Erythroblast (primary cell): ENCODE data around the gene CENPS.
"Not testable (repeated sequence)": the region's sequence is repeated elsewhere in the genome, so short reads cannot be mapped to it uniquely, and the experiment has no call there.

ENCODE experiments used
- DNase-seq, 2 experiments: peaks; one replicate each; lab custom pipeline; 2025; lab: John Stamatoyannopoulos, UW
- GATA1 ChIP-seq: IDR thresholded peaks from 2 replicates; pipeline ENCODE4 v1.6.1; 2011; ENCODE audit warnings: low read depth, mild to moderate bottlenecking, control low read depth, low read length, moderate library complexity
- POLR2A ChIP-seq: IDR thresholded peaks from 2 replicates; pipeline ENCODE4 v1.6.1; 2011; ENCODE audit warnings: mild to moderate bottlenecking, low read length

The CENPS gene

GRCh38 chr1:10451287-10451686 lies 21.1 kb downstream of the CENPS start:
- TF ChIP-seq GATA1 (no peak), POLR2A (no peak)
- DNase-seq = no peak

GRCh38 chr1:10456048-10456447 lies 25.8 kb downstream of the CENPS start:
- peak in 1 of 2 experiments; percentile 36 for DNase-seq
- TF ChIP-seq POLR2A (no peak), GATA1 (no peak)

GRCh38 chr1:10456661-10457060 lies 26.4 kb downstream of the CENPS start:
- no peak for DNase-seq
- TF ChIP-seq GATA1 = no peak
- no peak for TF ChIP-seq POLR2A

- not testable (repeated sequence) for DNase-seq
Measured at GRCh38 chr1:10457462-10457861, 27.2 kb downstream of the CENPS start.

GRCh38 chr1:10457875-10458274 lies 27.6 kb downstream of the CENPS start:
- TF ChIP-seq POLR2A = no peak
- DNase-seq = no peak

- peak; percentile 87 to 91 for DNase-seq
Measured at GRCh38 chr1:10459184-10459583, 29.0 kb downstream of the CENPS start.

GRCh38 chr1:10467078-10467477 lies 36.8 kb downstream of the CENPS start:
- TF ChIP-seq GATA1 (no peak), POLR2A (no peak)

More at GRCh38 chr1:10459184-10459583, 29.0 kb downstream of the CENPS start:
- TF ChIP-seq POLR2A (no peak), GATA1 (no peak)

GRCh38 chr1:10470043-10470442 lies 39.8 kb downstream of the CENPS start:
- no peak for DNase-seq
- TF ChIP-seq POLR2A (no peak), GATA1 (no peak)

More at GRCh38 chr1:10467078-10467477, 36.8 kb downstream of the CENPS start:
- DNase-seq = no peak

- peak; percentile 36 to 37 for DNase-seq
- TF ChIP-seq POLR2A (no peak), GATA1 (no peak)
Measured at GRCh38 chr1:10471411-10472219, 41.4 kb downstream of the CENPS start.

GRCh38 chr1:10472220-10473144 lies 42.2 kb downstream of the CENPS start, which contains the start of gene DFFA:
TSS of gene DFFA (minus strand) at chr1:10472529. CDS start at chr1:10472458, 71 bp downstream.
- DNase-seq = peak; percentile 95

GRCh38 chr1:10473145-10473765 lies 43.0 kb downstream of the CENPS start:
- TF ChIP-seq GATA1 (no peak), POLR2A (no peak)
- no peak for DNase-seq

More at GRCh38 chr1:10472220-10473144, 42.2 kb downstream of the CENPS start, which contains the start of gene DFFA:
- TF ChIP-seq POLR2A = peak; percentile 59
- TF ChIP-seq GATA1 = no peak

GRCh38 chr1:10474309-10474612 lies 44.0 kb downstream of the CENPS start:
- not testable (repeated sequence) for DNase-seq

GRCh38 chr1:10474613-10475507 lies 44.6 kb downstream of the CENPS start, which contains the start of gene PEX14:
TSS of gene PEX14 (plus strand) at chr1:10474950. CDS start at chr1:10474967, 17 bp downstream.
- TF ChIP-seq GATA1 (no peak), POLR2A (peak; percentile 55)
- peak; percentile 89 to 90 for DNase-seq
